Cardiac fibroblast (primary cell): Measurements from ENCODE around the gene CEMP1.

ENCODE experiments used
- DNase-seq, 2 donors: peaks; one replicate each; pipeline versions ENCODE4 v3.0.0 to v3.0.0-alpha.2; 2010; ENCODE audit warnings: low read depth in 2 of 2
- H3K4me3 ChIP-seq, 2 donors: replicated peaks in 1 of 2; 1 replicate in 1 of 2; 2 replicates in 1 of 2; pipeline ENCODE4 v1.5.1; 2011; ENCODE audit warnings: low read depth in 2 of 2, low read length in 2 of 2, mild to moderate bottlenecking in 2 of 2, moderate library complexity in 1 of 2
- CTCF ChIP-seq: IDR thresholded peaks from one replicate; pipeline ENCODE4 v1.5.1; 2011; ENCODE audit warnings: low read depth, mild to moderate bottlenecking, low read length, inconsistent platforms

Gene CEMP1

GRCh38 chr16:2480948-2481347 is 50.3 kb downstream of the CEMP1 start:
- no peak overlapping the region for H3K4me3 ChIP-seq
- TF ChIP-seq CTCF: no peak
- no peak for DNase-seq
